Body of pancreas (tissue), 4 donors: ENCODE data around the gene FRMD5.

ENCODE experiments used
- POLR2A ChIP-seq, 3 donors: fragments of 450-650 bp; IDR thresholded peaks; one replicate each; pipeline ENCODE4 v1.6.1; 2016; ENCODE audit warnings: antibody characterized with exemption in 3 of 3, mild to moderate bottlenecking in 2 of 3
- TF ChIP-seq, protein P1 (sequence below), 7 experiments: fragments of 450-650 bp in 4 of 7; fragments of 200-600 bp in 3 of 7; sonication (generic) in 3 of 7; IDR thresholded peaks; one replicate each; pipeline ENCODE4 v1.5.1; 2016 to 2019; ENCODE audit warnings: antibody characterized with exemption in 7 of 7

DNA sequence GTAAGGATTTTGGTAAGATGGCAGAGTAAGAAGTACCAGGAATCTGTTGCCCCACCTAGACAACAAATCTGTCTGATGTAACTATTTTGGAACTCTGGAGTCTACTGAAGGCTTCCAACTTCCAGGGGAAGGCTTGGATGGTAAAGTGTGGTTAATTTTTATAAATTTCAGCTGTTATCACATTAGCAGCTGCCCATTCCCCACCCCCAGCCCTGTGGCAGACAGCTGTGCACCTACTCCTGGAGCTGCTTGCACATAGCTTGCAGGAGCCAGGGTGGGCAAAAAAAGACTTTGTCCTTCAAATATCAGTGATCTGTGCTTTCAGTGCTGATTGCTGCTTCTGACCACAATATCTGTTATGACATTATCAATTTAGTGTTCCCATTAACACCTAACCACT lies 47.4 kb downstream of the FRMD5 start:
- TF ChIP-seq POLR2A (IDR thresholded peaks at IDR 0.05): no peak
- TF ChIP-seq, protein P1, sequence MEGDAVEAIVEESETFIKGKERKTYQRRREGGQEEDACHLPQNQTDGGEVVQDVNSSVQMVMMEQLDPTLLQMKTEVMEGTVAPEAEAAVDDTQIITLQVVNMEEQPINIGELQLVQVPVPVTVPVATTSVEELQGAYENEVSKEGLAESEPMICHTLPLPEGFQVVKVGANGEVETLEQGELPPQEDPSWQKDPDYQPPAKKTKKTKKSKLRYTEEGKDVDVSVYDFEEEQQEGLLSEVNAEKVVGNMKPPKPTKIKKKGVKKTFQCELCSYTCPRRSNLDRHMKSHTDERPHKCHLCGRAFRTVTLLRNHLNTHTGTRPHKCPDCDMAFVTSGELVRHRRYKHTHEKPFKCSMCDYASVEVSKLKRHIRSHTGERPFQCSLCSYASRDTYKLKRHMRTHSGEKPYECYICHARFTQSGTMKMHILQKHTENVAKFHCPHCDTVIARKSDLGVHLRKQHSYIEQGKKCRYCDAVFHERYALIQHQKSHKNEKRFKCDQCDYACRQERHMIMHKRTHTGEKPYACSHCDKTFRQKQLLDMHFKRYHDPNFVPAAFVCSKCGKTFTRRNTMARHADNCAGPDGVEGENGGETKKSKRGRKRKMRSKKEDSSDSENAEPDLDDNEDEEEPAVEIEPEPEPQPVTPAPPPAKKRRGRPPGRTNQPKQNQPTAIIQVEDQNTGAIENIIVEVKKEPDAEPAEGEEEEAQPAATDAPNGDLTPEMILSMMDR (IDR thresholded peaks at IDR 0.05): no peak
